OCI-LY3 (cell line): Measurements from ENCODE around the gene CCR8.
A peak's percentile ranks its signal among the peaks of the same experiment; 100 is the strongest.

Experiments used
- H2AFZ ChIP-seq: fragments of 200-600, 300-600 bp; shearing (Covaris generic); 2 replicates; pipeline ENCODE4 v1.6.0; 2014; ENCODE audit warnings: antibody characterized with exemption, low read depth, low read length
- H3K27ac ChIP-seq: fragments of 200-600, 300-600 bp; sonication (generic); 2 replicates; pipeline ENCODE4 v1.5.1; 2014; ENCODE audit warnings: mild to moderate bottlenecking, low read length, moderate library complexity, mixed read lengths
- H3K27me3 ChIP-seq: fragments of 200-600, 300-600 bp; sonication (generic); 2 replicates; pipeline ENCODE4 v1.6.1; 2014; ENCODE audit warnings: low read depth, low read length, mixed read lengths
- H3K36me3 ChIP-seq: fragments of 200-600, 300-600 bp; sonication (generic); replicated peaks from 2 replicates; pipeline ENCODE3; 2014; ENCODE audit warnings: low read depth, low read length, mixed read lengths
- H3K4me1 ChIP-seq: fragments of 300-600, 200-600 bp; sonication (generic); 2 replicates; pipeline ENCODE4 v1.6.1; 2014; ENCODE audit warnings: low read length, mixed read lengths
- H3K4me2 ChIP-seq: fragments of 200-600, 300-600 bp; sonication (generic); 2 replicates; pipeline ENCODE4 v1.6.1; 2014; ENCODE audit warnings: low read length, mixed read lengths
- H3K4me3 ChIP-seq: fragments of 300-600, 200-600 bp; sonication (generic); 2 replicates; pipeline ENCODE4 v1.5.1; 2014; ENCODE audit warnings: antibody characterized with exemption, mild to moderate bottlenecking, low read length, moderate library complexity
- H3K79me2 ChIP-seq: fragments of 300-600, 200-600 bp; shearing (Covaris generic); 2 replicates; pipeline ENCODE4 v1.6.1; 2014; ENCODE audit warnings: mild to moderate bottlenecking, low read length, mixed read lengths
- H3K9ac ChIP-seq: fragments of 300-600, 200-600 bp; shearing (Covaris generic); 2 replicates; pipeline ENCODE4 v1.6.0; 2014; ENCODE audit warnings: mild to moderate bottlenecking, low read length, moderate library complexity
- H3K9me3 ChIP-seq: fragments of 200-600, 300-600 bp; shearing (Covaris generic); 2 replicates; pipeline ENCODE4 v1.6.1; 2014; ENCODE audit warnings: low read length, mixed read lengths; ENCODE audit not compliant: insufficient read depth
- H4K20me1 ChIP-seq: fragments of 200-600, 300-600 bp; sonication (generic); 2 replicates; pipeline ENCODE4 v1.6.1; 2016; ENCODE audit warnings: low read length, mixed read lengths; ENCODE audit not compliant: insufficient read depth
- EZH2phosphoT487 ChIP-seq: fragments of 200-600 bp; shearing (Covaris generic); IDR thresholded peaks from 2 replicates; pipeline ENCODE4 v1.6.1; 2018; ENCODE audit warnings: antibody characterized with exemption, mixed run types, low read depth
- TF ChIP-seq, protein P1 (sequence below): fragments of 200-600, 300-600 bp; sonication (generic); IDR thresholded peaks from 2 replicates; pipeline ENCODE4 v1.5.1; 2014; ENCODE audit warnings: antibody characterized with exemption, low read length, low read depth

The CCR8 gene

DNA sequence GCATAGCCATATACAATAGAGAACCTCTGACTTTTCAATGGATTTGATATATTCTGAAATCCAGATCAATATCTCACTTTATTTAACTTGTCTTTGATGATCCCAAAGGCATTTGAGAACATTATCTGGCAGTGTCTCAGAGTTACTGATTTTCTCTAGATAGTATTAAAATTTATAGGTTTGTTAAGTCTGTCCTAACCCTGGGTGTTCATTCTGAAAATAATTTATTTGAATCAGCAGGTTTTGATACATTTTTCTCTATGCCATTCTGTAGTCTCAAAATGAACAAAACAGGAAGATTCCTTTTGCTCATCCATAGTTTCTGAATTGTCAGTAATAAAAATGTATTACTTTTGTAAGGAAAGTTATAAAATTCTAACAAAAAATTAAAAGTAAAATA lies 14.3 kb downstream of the CCR8 start:
- Histone ChIP-seq H3K27me3 (peaks cover 4% of the 10 kb centered on the region; the same call in 1 of the 2 replicates), H4K20me1 (no peaks in the 10 kb centered on the region), H3K79me2 (no peaks in the 10 kb centered on the region), H3K4me2 (no peak overlapping the region), H3K27ac (no peak overlapping the region), H3K36me3 (no peaks in the 10 kb centered on the region), H3K4me3 (no peak overlapping the region), H3K4me1 (peaks cover 16% of the 10 kb centered on the region), H3K9me3 (no peaks in the 10 kb centered on the region), H2AFZ (no peak overlapping the region), H3K9ac (no peak overlapping the region)
- TF ChIP-seq EZH2phosphoT487: no peak
- TF ChIP-seq, protein P1, sequence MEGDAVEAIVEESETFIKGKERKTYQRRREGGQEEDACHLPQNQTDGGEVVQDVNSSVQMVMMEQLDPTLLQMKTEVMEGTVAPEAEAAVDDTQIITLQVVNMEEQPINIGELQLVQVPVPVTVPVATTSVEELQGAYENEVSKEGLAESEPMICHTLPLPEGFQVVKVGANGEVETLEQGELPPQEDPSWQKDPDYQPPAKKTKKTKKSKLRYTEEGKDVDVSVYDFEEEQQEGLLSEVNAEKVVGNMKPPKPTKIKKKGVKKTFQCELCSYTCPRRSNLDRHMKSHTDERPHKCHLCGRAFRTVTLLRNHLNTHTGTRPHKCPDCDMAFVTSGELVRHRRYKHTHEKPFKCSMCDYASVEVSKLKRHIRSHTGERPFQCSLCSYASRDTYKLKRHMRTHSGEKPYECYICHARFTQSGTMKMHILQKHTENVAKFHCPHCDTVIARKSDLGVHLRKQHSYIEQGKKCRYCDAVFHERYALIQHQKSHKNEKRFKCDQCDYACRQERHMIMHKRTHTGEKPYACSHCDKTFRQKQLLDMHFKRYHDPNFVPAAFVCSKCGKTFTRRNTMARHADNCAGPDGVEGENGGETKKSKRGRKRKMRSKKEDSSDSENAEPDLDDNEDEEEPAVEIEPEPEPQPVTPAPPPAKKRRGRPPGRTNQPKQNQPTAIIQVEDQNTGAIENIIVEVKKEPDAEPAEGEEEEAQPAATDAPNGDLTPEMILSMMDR: no peak

DNA sequence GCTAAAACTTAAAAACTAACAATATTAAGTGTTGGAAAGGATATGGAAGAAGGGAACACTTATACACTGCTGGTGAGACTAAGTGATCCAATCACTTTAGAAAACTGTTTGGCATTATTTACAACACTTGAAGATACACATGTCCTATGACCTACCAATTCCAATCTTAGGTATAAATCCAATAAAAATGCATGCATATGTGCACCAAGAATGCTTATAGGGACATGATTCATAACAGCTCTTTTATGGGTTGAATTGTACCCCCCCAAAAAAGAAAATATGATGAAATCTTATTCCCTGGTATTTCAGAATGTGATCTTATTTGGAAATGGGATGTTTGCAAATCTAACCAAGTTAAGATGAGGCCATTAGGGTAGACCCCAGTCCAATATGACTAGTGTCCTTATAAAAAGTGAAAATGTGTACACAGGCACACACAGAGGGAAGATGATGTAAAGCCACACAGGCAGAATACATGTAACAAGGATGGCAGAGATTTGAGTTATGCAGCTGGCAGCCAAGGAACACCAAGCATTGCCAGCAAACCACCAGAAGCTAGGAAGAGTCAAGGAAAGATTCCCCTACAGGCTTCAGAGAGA lies 15.3 kb downstream of the CCR8 start:
- Histone ChIP-seq H3K4me2 (no peak overlapping the region), H3K79me2 (no peaks in the 10 kb centered on the region), H4K20me1 (no peaks in the 10 kb centered on the region), H3K27me3 (peaks cover 4% of the 10 kb centered on the region; the same call in 1 of the 2 replicates), H3K27ac (no peak overlapping the region), H3K4me1 (peaks cover 16% of the 10 kb centered on the region), H3K9me3 (no peaks in the 10 kb centered on the region), H3K9ac (no peak overlapping the region), H2AFZ (no peak overlapping the region), H3K36me3 (no peaks in the 10 kb centered on the region), H3K4me3 (no peak overlapping the region)
- TF ChIP-seq, protein P1: no peak
- TF ChIP-seq EZH2phosphoT487: no peak

DNA sequence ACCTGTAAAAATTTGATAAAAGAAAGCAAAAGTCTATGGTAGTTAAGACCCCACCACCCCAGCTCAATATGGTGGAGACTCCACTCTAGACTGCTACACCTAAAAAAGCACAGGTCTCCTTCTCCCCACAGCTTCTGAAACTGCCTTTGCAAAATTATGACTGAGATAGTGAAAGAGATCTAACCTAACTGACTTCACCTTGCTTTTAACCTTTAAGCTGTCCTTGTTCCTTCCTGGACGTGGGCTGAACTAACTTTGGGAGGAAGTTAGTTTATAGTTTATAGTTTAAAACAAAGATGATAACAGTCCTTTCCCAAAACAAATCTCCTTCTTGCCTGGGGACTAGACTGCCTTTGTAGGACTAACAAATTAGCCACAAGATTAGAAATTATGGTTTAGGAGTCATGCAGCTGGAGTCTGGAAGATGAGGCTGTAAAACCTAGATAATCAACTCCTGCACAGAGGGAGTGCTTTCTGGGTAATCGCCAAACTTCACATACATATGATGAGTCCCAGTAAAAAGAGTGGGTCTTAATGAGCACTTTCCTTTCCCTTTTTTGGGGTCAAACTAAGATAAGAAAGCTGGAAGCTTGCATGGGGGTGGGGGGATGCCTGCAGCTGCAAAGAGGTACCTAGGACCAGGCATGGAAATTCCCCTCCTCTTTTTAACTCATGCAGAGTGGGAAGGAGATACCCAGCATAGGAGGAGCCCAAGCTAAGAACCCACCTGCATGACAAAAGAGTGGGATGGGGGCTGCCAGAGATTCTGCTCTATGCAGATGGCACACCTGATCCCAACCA lies 17.5 kb downstream of the CCR8 start:
- peaks cover 16% of the 10 kb centered on the region for H3K4me1 ChIP-seq
- H2AFZ ChIP-seq: no peak overlapping the region
- no peak overlapping the region for H3K27ac ChIP-seq
- no peaks in the 10 kb centered on the region for H3K27me3 ChIP-seq
- no peaks in the 10 kb centered on the region for H4K20me1 ChIP-seq
- no peaks in the 10 kb centered on the region for H3K9me3 ChIP-seq
- TF ChIP-seq, protein P1: no peak
- TF ChIP-seq EZH2phosphoT487: no peak
- H3K36me3 ChIP-seq: no peaks in the 10 kb centered on the region
- H3K9ac ChIP-seq: no peak overlapping the region
- H3K4me2 ChIP-seq: peak overlapping the region; percentile 3; the same call in 1 of the 2 replicates
- H3K79me2 ChIP-seq: no peaks in the 10 kb centered on the region
- no peak overlapping the region for H3K4me3 ChIP-seq

DNA sequence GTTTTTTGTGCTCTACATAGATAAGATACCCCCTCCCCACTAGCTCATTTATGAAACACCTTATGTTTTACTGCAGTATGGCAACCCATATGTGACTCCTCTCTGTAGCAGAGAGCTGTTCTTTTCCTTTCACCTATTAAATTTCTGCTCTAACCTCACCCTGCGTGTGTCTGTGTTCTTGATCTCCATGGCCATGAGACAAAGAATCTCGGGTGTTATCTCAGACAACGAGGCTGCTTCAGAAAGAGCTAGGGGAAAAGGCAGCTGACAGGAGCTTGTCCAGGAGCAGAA lies 18.0 kb downstream of the CCR8 start:
- Histone ChIP-seq H4K20me1 (no peaks in the 10 kb centered on the region), H3K4me2 (0 out of 2 replicates have a peak overlapping the region, but pooled peaks have one; percentile 3), H3K27ac (no peak overlapping the region), H2AFZ (no peak overlapping the region), H3K4me3 (no peak overlapping the region), H3K4me1 (peaks cover 16% of the 10 kb centered on the region), H3K36me3 (no peaks in the 10 kb centered on the region), H3K9me3 (no peaks in the 10 kb centered on the region), H3K27me3 (no peaks in the 10 kb centered on the region), H3K79me2 (no peaks in the 10 kb centered on the region), H3K9ac (no peak overlapping the region)
- TF ChIP-seq, protein P1: no peak
- TF ChIP-seq EZH2phosphoT487: no peak
